ENCODE measurements around the gene NME1. TPM values are rescaled to one million over a fixed set of nuclear protein-coding genes. Genes with fewer than 3 reads are reported as not detected.

The NME1 gene
- total RNA-seq, 2 donors from 2014 or later = 188 to 245 TPM

DNA sequence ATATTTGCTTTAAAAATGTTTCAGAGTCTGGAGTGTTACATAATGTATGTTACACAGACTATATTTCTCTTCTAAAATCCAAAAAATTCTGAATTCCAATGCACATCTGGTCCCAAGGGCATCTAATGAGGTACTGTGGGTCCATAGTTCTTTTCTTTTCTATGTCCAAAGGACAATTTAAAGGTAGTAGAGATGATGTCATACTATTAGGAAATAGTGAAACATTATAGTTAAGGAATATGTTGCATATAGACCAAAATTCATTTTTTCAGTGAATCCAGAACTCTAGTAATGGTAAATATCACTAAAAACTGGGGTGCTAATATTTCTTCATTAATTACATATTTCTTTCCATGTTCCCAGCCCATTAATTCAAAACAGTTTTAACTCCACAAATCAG, 35.8 kb downstream of the NME1 start:
- ATAC-seq (no peak), DNase-seq (ENCODE audit: low spot score) (no peak)
- Mint-ChIP-seq H3K9me3 (no peaks in the 10 kb centered on the region), H3K4me3 (no peak overlapping the region), H3K27me3 (no peaks in the 10 kb centered on the region), H3K36me3 (peaks cover 12% of the 10 kb centered on the region), H3K4me1 (ENCODE audit: low read depth in 2 of 2) (peaks cover 0 to 3% of the 10 kb centered on the region in 2 donors), H3K27ac (no peak overlapping the region)

- Mint-ChIP-seq H3K4me3 (no peak overlapping the region), H3K36me3 (peaks cover 12% of the 10 kb centered on the region), H3K27ac (no peak overlapping the region), H3K27me3 (no peaks in the 10 kb centered on the region), H3K4me1 (ENCODE audit: low read depth in 2 of 2) (no peaks in the 10 kb centered on the region), H3K9me3 (no peaks in the 10 kb centered on the region)
- DNase-seq (ENCODE audit: low spot score) = no peak
- ATAC-seq = no peak
Measured at GRCh38 chr17:51189628-51190027, 36.3 kb downstream of the NME1 start.

GRCh38 chr17:51191895-51192294, 38.5 kb downstream of the NME1 start:
- Mint-ChIP-seq H3K27ac (no peak overlapping the region), H3K4me3 (no peak overlapping the region), H3K4me1 (ENCODE audit: low read depth in 2 of 2) (no peaks in the 10 kb centered on the region), H3K36me3 (peaks cover 12% of the 10 kb centered on the region), H3K27me3 (no peaks in the 10 kb centered on the region), H3K9me3 (no peaks in the 10 kb centered on the region)
- no peak for ATAC-seq
- no peak for DNase-seq (ENCODE audit: low spot score)

- ATAC-seq = no peak
- DNase-seq (ENCODE audit: low spot score) = no peak
- H3K27ac Mint-ChIP-seq = no peak overlapping the region
- H3K27me3 Mint-ChIP-seq = no peaks in the 10 kb centered on the region
- H3K36me3 Mint-ChIP-seq = peaks cover 20% of the 10 kb centered on the region
- no peaks in the 10 kb centered on the region for H3K9me3 Mint-ChIP-seq
- peaks cover 0 to 4% of the 10 kb centered on the region in 2 donors for H3K4me1 Mint-ChIP-seq (ENCODE audit: low read depth in 2 of 2)
- H3K4me3 Mint-ChIP-seq = no peak overlapping the region
Measured at GRCh38 chr17:51197754-51198153, 44.4 kb downstream of the NME1 start.

DNA sequence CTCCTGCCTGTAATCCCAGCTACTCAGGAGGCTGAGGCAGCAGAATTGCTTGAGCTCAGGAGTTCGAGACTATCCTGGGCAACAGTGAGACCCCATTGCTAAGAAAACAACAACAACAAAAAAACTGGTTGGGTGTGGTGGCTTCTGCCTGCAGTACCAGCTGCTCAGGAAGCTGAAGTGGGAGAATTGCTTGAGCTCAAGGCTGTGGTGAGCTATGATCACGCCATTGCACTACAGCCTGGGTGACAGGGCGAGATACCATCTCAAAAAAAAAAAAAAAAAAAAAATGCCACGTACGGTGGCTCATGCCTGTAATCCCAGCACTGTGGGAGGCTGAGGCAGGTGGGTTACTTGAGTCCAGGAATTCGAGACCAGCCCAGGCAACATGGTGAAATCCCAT, 46.9 kb downstream of the NME1 start:
- Mint-ChIP-seq H3K9me3 (no peaks in the 10 kb centered on the region), H3K27ac (no peak overlapping the region), H3K4me3 (no peak overlapping the region), H3K4me1 (ENCODE audit: low read depth in 2 of 2) (peaks cover 0 to 4% of the 10 kb centered on the region in 2 donors), H3K36me3 (peaks cover 23% of the 10 kb centered on the region), H3K27me3 (no peaks in the 10 kb centered on the region)
- DNase-seq (ENCODE audit: low spot score) (no peak), ATAC-seq (no peak)

DNA sequence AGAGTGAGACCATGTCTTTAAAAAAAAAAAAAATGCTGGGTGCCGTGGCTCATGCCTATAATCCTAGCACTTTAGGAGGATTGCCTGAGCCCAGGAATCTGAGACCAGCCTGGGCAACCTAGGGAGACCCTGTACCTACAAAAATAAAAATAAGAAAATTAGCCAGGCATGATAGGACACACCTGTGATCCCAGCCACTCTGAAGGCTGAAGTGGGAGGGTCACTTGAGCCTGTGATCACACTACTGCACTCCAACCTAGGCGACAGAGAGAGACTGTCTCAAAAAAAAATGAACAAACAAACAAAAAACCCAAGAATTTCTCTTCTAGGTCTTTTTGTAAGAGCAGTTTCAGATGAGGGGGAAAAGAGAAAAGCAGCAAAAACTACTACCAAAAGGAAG, 47.5 kb downstream of the NME1 start:
- Mint-ChIP-seq H3K27me3 (no peaks in the 10 kb centered on the region), H3K4me1 (ENCODE audit: low read depth in 2 of 2) (peaks cover 0 to 4% of the 10 kb centered on the region in 2 donors), H3K36me3 (peaks cover 25% of the 10 kb centered on the region), H3K9me3 (no peaks in the 10 kb centered on the region), H3K27ac (peak overlapping the region in 1 of 2 donors; percentile 35), H3K4me3 (no peak overlapping the region)
- ATAC-seq (no peak), DNase-seq (ENCODE audit: low spot score) (no peak)

DNA sequence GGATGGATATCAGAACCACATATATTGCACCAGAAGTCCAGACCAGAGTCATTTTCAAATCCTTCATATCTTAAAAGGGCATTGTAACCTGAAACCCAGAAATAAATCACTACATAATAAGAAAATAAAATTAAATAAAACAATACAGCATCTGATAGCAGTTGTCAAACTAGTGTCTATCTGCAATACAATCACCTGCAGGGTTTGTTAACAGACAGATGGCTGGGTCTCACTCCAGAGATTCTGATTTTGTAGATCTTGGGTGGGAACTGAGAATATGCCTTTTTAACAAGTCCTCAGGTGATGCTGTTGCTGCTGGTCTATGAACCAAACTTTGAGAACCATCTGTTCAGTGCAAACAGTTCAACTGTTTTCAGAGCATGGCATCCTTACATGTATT, 50.5 kb downstream of the NME1 start:
- Mint-ChIP-seq H3K27me3 (no peaks in the 10 kb centered on the region), H3K9me3 (no peaks in the 10 kb centered on the region), H3K27ac (no peak overlapping the region), H3K4me1 (ENCODE audit: low read depth in 2 of 2) (no peaks in the 10 kb centered on the region), H3K36me3 (peaks cover 16% of the 10 kb centered on the region), H3K4me3 (no peak overlapping the region)
- no peak for ATAC-seq
- DNase-seq (ENCODE audit: low spot score) = no peak

Other genes with a start within 250 kb of the NME1 start
- gene SPAG9, start 32.7 kb upstream of the NME1 start, total RNA-seq = 10 to 100 TPM; 49.2 to 87.5 TPM
- gene NME2, start 12.9 kb downstream of the NME1 start, total RNA-seq = 100 to 1,000 TPM; 401 to 499 TPM
- gene MBTD1, start 106.5 kb downstream of the NME1 start, total RNA-seq = 10 to 100 TPM; 10.4 to 14.6 TPM
- gene UTP18, start 107.0 kb downstream of the NME1 start, total RNA-seq = 10 to 100 TPM; 32.3 to 50.8 TPM

Data from natural killer cell treated with Interleukin-12 subunit alpha and Interleukin-12 subunit beta and Interleukin-15 and Interleukin-18, amount 100 ng/mL, for 72 hours (primary cell).